T-helper 1 cell treated with Interleukin-12 subunit alpha and Interleukin-12 subunit beta and Interleukin-4 antibody, amounts not matched to agents 30 ng/mL and 1 ng/mL, for 36 hours (primary cell): Measurements from ENCODE around the gene SDF2L1. TPM values are rescaled to one million over a fixed set of nuclear protein-coding genes. Genes with fewer than 3 reads are reported as not detected.
"Not testable (repeated sequence)": the region's sequence is repeated elsewhere in the genome, so short reads cannot be mapped to it uniquely, and the experiment has no call there.

Experiments
- intact Hi-C: fragments of 100-400 bp; cut with micrococcal nuclease; formaldehyde crosslinking; loops from one replicate; pipeline ENCODE4 v1.15.1; 2024
- total RNA-seq: library from RNA; stranded (reverse); gene quantifications from 2 replicates; pipeline ENCODE4 v1.2.3, GENCODE V29; 2022

SDF2L1 gene
- total RNA-seq, 1 donor from 2014 or later, result 117 TPM

- intact Hi-C loops, result loop anchor here (5.0 to 10.0 kb wide), 2 partner anchors 277 to 655 kb away; partner anchors contain the start of gene THAP7
Observed at GRCh38 chr22:21659864-21660525, 17.9 kb downstream of the SDF2L1 start.

DNA sequence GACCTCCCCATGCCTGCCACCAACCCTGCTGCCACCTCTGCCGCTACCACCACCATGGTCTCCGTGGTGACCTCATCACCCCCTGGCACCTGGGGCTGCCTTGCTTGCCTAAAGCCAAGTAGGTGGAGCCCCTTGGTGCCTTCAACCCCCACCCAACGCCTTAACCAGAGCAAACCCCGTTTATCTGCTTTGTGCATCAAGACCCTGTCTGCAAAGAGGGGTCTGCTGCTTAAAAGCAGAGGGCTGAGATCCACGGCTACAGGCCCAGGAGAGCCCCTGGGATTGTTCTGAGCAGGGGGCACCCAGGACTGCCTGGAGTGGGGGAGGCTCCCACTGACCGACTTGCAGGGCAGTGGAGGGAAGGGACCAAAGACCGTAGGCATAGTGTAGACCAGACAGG is 18.8 kb downstream of the SDF2L1 start:
- intact Hi-C loops, result no loop called here

DNA sequence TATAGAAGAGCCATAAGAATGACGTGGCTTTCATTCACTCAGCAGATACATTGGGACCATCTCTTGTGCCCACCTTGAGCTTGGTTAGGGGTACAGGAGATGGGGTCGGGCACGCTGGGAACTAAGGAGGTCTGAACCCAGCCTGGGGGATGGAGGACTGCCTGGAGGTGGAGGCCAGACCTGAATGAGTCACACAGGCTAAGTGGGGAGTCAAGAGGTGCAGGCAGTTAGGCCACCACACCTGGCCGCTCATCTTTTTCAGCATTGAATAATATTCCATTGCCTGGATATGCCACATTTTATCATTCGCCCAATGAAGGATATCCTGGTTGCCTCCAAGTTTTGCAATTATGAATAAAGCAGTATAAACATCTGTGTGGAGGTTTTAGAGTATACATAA is 19.9 kb downstream of the SDF2L1 start:
- intact Hi-C loops, result no loop called here

- intact Hi-C loops, result no loop called here
Observed at GRCh38 chr22:21663738-21664137, 21.6 kb downstream of the SDF2L1 start.

GRCh38 chr22:21665047-21665851 is 23.1 kb downstream of the SDF2L1 start:
- intact Hi-C loops, result no loop called here

GRCh38 chr22:21666786-21667185 is 24.7 kb downstream of the SDF2L1 start:
- intact Hi-C loops, result loop anchor here (1.0 to 2.0 kb wide), 6 partner anchors 9 to 286 kb away; partner anchors contain the start of genes MAPK1, PPM1F, YDJC and YPEL1

- intact Hi-C loops, result no loop called here
Observed at GRCh38 chr22:21669026-21669425, 26.9 kb downstream of the SDF2L1 start.

DNA sequence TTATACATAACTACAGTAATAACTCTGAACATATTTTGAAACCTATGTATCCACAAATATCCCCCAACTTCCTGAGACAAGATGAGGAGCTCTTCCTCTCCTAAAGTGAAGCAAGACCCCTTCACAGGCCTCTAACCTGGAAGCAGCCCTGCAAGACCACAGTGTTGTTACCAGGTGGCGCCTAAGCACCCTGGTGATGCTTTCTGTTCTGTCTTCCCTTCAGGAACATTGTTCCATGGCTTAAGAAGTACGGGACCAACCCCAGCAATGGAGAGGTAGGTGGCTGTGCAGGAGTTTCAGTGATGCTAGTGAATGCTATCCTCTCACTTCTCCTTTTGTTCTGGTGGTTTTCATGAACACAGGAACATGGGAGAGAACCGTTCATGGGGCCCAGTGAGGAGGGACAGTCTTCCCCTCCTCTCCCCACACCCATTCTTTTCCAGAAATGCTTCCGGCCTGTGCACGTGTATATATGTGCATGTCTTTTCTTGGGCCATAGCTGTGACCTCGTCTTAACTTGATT is 30.1 kb downstream of the SDF2L1 start:
- intact Hi-C loops, result no loop called here

DNA sequence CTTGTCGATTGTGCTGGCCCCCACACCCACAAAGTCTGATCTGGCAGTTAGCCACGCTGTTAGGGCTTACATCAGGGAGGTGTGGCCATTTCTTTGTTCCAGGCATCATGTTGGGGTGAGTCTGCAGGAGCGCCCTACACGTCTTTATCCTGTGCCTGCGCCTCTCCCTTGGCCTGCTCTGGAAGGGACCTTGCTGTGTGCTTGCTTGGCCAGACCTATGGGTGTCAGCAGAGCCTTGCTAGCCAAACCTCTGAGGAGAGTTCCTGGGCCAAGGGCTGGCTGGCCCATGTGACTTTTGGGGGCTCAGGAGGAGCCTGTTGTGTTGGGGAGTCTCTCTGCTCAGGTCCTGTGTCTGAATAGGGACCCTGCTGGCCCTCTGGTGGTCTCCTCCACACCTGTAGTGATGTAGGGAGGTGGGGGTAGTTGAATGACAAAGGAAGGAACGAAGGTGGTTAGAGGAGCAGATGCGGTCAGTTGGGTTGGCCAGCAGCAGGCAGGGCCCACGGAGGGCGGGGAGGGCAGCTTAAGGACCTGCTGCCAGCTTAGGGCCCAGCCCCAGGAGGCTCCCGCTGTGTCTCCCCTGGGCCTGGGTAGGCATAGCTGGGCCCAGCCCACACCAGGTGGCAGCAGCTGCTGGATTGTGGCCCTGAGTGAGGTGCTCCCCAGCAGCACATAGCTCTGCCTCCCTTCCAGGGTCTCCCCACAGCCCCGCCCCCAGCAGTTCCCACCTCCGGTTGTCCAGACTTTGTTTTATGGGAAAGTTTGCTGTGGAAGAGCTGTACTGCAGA is 31.6 kb downstream of the SDF2L1 start:
- intact Hi-C loops, result no loop called here

DNA sequence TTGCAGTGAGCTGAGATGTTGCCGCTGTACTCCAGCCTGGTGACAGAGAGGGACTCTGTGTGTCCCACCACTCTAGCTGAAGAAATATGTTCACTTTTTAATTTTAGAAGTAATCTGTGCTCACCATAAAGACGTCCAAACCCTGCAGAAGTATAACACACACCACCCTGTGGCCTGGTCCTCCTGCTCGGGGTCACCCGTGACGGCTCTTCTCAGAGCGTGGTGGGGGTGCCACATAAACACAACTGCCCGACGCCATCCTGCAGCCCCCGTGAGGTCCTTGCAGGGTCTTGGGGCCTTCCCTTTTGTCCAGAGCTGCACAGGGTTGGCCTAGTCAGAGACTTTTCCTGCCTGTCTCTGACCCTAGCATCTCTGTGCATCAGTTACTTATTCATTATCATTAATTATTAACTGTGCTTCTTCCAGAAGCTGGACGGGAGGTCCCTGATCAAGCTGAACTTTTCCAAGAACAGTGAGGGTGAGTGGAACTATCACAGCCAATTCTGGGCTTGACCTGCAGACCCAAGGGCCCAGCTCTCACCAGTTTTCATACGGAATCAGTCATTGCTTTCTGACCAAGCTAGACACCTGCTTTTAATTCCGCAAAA is 32.6 kb downstream of the SDF2L1 start:
- intact Hi-C loops, result no loop called here

- intact Hi-C loops, result no loop called here
Observed at GRCh38 chr22:21677606-21678443, 35.7 kb downstream of the SDF2L1 start.

DNA sequence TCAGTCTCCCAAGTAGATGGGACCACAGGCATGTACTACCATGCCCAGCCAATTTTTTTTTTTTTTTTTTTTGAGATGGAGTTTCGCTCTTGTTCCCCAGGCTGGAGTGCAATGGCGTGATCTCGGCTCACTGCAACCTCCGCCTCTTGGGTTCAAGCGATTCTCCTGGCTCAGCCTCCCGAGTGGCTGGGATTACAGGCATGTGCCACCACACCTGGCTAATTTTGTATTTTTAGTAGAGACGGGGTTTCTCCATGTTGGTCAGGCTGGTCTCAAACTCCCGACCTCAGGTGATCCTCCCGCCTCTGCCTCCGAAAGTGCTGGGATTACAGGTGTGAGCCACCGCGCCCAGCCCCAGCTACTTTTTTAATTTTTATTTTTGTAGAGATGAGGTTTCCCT is 36.7 kb downstream of the SDF2L1 start:
- intact Hi-C loops, result not testable (repeated sequence)

DNA sequence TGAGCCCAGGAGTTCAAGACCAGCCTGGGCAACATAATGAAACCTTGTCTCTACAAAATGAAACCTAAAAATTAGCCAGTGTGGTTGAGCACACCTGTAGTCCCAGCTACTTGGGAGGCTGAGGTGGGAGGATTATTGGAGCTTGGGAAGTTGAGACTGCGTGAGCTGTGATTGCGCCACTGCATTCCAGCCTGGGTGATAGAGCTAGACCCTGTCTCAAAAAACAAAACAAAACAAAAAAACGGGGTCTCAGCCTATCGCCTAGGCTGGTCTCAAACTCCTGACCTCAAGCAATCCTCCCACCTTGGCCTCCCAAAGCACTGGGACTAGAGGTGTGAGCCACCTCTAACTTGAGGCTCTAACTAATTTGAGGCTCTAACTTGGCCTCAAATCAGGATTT is 37.3 kb downstream of the SDF2L1 start:
- intact Hi-C loops, result no loop called here

- intact Hi-C loops, result no loop called here
Observed at GRCh38 chr22:21680830-21681565, 38.9 kb downstream of the SDF2L1 start.

GRCh38 chr22:21681566-21682370 is 39.7 kb downstream of the SDF2L1 start:
- intact Hi-C loops, result no loop called here

- intact Hi-C loops, result no loop called here
Observed at GRCh38 chr22:21682385-21683175, 40.5 kb downstream of the SDF2L1 start.

DNA sequence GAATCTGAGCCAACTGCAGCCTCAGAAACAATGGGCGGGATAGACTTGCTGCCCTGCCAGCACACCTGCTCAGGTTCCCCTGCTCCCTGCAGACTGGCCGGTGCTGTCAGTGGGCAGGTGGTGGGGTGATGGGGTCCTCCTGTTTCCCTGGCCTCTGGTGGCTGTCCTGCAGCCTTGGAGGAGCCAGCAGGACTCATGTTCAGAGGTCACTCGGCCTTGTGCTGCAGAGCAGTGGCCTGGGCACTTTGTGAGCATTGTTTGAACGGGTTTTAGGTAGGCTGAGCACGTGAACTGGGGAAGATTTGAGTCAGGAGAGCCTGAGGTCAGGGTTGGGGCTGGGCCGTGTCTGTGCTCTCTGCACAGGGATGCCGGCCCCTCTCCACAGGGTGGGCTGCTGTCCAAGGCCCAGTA is 41.3 kb downstream of the SDF2L1 start:
- intact Hi-C loops, result no loop called here
